ENCODE measurements around the gene IL31. TPM values are rescaled to one million over a fixed set of nuclear protein-coding genes. Genes with fewer than 3 reads are reported as not detected.
A peak's percentile ranks its signal among the peaks of the same experiment; 100 is the strongest.
"Not testable (repeated sequence)": the region's sequence is repeated elsewhere in the genome, so short reads cannot be mapped to it uniquely, and the experiment has no call there.

The IL31 gene
- total RNA-seq = not detected
- long read RNA-seq = 0 reads

GRCh38 chr12:122174155-122174845 is at the start of gene IL31:
IL31 (minus strand) TSS chr12:122174221; CDS start chr12:122174172, 49 bp downstream.
- no peak for DNase-seq (ENCODE audit: low spot score)

DNA sequence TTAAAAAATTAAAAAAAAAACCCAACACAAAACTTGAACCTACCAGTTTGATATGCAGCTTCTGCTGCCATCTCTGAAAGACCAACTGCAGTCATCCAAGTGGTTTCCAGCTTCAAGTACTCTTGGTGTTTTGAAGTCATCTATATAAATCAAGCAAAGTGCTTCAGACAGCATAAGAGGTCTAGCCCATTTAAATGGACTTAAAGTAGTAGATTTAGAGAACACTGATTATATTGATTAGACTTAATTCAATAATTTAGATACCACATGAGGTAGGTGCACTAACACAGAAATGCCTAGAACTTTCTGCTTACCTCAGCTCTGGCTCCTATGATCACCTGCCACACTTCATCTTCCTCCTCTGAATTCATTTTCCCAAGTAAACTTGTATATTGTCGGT is 42.4 kb upstream of the IL31 start:
- DNase-seq (ENCODE audit: low spot score) = no peak

- no peak for DNase-seq (ENCODE audit: low spot score)
These were observed 41.8 kb upstream of the IL31 start for GRCh38 chr12:122215771-122216170.

DNA sequence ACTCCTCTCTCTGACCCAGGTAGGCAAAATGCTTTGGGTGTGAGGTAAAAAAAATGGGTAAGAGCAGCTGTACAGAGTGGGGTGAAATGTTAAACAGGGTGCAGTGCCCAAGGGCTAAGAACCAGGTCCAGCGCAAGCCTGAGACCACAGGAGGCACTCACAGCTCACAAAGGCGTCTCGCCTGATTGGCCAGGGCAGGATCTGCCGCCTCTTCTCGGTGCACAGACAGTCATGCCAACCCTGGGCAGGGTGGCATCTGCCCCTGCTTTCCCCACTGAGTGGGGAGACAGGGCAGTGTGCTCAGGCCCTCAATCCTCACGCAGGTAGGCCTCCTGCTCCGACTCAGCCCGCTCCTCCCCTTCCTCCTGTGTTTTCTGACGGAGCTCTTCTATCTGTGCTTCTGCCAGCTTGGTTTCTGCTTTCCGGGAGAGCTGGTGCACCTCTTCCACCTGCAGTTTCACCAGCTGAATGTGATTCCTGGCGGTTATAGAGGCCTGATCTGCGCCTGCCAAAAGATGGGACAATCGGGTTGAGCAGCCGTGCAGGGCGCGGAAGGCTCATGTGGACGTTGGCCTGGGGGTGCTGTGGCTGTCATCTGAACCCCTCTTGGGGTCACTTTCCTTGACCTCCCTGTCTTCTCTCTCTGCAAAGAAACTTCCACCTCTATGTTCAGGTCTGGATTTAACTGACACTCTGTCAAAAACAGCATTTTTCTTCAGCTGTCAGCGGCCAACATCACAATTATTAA is 34.2 kb upstream of the IL31 start:
- DNase-seq (ENCODE audit: low spot score) = no peak

DNA sequence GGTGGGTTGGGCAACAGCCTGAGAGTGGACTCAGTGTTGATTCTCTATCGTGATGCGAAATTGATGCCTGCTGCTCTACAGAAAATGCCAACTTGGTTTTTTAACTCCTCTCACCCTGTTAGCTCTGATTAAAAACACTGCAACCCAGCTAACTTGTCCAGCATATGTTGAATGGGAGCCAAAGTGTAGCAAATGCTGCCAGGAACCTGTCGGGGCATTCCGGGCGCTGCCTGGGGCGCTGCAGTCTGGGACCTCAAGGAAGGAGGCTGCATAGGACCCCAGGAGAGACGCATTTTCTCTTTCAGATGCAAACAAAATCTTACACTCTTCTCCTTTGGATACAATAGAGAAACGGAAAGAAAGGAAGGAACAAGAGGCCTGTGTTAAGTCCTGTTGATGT is 33.4 kb upstream of the IL31 start:
- DNase-seq (ENCODE audit: low spot score) = no peak

GRCh38 chr12:122206976-122207375 is 33.0 kb upstream of the IL31 start:
- peak; percentile 82 for DNase-seq (ENCODE audit: low spot score)

DNA sequence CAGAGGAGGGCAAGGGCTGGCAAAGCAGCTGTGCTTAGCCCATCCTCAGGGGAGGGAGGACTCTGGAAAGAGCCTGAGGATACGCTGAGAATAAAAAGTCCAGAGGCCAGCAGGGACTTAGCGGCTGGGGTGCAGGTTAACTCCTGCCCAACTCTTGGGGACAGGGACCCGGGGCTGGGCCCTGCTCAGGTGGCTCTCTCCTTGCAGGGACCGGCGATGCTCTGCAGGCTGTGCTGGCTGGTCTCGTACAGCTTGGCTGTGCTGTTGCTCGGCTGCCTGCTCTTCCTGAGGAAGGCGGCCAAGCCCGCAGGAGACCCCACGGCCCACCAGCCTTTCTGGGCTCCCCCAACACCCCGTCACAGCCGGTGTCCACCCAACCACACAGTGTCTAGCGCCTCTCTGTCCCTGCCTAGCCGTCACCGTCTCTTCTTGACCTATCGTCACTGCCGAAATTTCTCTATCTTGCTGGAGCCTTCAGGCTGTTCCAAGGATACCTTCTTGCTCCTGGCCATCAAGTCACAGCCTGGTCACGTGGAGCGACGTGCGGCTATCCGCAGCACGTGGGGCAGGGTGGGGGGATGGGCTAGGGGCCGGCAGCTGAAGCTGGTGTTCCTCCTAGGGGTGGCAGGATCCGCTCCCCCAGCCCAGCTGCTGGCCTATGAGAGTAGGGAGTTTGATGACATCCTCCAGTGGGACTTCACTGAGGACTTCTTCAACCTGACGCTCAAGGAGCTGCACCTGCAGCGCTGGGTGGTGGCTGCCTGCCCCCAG is 32.3 kb upstream of the IL31 start:
- peak; percentile 86 for DNase-seq (ENCODE audit: low spot score)

- DNase-seq (ENCODE audit: low spot score) = peak; percentile 68
These were observed 31.3 kb upstream of the IL31 start for GRCh38 chr12:122205053-122205925.

GRCh38 chr12:122204167-122205052 is 30.4 kb upstream of the IL31 start:
- peak; percentile 84 for DNase-seq (ENCODE audit: low spot score)

DNA sequence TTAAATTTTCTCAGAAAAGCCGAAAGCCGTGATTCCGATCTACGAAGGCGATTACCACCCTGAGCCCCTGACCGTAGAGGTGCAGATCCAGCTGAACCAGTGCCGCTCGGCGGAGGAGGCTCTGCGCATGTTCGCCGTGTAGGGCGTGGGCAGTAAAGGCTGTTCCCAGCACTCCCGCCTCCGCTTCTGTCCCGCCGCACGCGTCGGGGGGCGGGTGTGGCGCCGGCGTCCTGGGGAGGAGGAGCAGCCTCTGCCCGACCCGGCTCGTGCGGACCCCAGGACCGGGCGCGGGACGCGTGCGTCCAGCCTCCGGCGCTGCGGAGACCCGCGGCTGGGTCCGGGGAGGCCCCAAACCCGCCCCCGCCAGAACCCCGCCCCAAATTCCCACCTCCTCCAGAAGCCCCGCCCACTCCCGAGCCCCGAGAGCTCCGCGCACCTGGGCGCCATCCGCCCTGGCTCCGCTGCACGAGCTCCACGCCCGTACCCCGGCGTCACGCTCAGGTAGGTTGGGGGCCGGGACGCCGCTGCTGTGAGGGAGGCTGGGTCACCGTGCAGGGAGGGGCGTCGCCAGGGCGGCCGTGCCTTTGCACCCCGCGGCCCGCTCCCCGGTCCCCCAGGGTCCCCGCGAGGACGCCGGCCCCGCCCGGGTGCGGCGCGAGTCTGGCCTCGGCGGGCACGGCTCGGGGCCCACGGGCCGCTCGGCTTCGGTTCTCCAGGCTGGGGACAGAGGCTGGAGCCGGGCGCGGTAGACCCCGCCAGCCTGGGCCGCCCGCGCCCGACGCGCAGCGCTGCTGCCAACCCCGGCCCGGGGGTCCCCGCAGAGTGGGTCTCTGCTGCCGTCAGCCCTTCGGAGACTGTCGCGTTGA is 29.5 kb upstream of the IL31 start, which contains the start of gene B3GNT4:
Gene B3GNT4, plus strand, starts transcription at position 409 of the 866 bp plus-strand sequence. CDS start 910 bp downstream, outside the sequence.
- no peak for DNase-seq (ENCODE audit: low spot score)

DNA sequence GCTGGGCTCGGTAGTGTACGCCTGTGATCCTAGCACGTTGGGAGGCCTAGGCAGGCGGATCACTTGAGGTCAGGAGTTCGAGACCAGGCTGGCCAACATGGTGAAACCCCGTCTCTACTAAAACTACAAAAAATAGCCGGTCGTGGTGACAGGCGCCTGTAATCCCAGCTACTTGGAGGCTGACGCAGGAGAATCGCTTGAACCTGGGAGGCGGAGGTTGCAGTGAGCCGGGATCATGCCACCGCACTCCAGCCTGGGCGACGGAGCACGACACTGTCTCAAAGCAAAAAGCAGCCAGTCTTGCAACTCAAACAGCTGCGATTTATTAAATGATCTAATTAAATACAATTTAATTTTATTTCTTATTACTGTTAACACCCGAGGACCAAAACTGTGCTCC is 28.8 kb upstream of the IL31 start:
- not testable (repeated sequence) for DNase-seq (ENCODE audit: low spot score)

DNA sequence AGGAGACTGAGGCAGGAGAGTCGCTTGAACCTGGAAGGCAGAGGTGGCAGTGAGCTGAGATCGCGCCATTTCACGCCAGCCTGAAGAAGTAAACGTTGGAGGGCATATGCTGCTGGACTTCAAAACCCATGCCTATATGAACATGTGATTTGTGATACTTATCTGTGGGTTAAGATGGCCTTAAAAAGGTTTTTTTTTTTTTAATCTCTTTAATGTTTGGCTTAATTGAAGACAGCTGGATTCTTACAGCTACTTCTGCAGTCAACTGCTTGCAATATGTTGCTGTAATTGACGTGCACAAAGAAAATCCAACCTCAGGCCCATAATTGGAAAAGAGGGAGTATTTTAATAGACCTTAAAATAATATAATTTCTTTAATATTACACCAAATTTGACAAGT is 28.0 kb upstream of the IL31 start:
- no peak for DNase-seq (ENCODE audit: low spot score)

DNA sequence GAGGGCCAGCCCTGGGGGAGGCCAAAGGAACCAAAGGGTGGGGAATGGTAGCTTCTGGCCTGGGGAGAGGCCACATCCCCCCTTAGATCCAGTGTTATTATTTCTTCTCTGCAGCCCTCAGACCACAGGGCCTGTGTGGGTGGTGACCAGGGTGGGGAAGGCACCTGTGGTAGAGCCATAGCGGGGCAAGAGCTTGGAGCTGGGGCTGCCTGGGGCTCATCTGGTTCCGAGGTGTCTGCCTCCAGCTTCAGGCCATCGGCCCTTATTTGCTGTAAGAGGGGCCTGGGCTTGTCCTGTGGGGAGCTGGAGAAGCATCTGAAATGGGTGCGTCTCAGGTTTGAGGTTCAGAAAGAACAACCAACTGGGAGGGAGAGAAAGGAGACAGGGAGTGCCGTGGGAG is 27.4 kb upstream of the IL31 start:
- DNase-seq (ENCODE audit: low spot score) = no peak

DNA sequence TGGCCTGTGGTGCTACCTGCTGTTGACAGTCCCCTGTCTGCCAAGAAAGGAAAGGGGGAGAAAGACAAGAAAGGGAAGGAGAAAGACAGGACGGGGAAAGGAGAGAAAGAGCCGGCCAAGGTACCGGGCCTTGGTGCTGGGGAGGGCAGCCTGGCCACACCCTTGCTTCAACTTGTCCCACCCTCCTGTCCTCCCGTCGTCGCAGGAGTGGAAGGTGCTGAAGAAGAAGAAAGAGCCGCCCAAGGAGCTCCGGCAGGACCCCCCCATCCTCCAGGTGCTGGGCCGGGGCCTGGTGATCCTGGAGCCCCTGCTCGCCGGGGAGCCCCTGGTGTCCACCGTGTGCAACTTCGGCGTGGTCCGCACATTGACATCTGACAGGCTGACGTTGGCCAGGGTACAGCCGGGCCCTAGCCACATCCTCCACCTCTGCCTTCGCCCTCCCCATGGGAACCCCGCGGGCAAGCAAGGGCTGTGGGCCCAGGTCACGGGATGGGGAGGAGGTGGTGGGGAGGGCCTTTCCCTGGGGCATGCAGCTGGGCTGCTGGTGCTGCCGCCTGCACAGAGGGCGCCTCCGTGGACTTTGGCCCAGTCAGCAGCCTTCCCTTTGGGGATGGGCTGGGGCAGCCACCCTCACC is 26.6 kb upstream of the IL31 start:
- DNase-seq (ENCODE audit: low spot score) = no peak

DNA sequence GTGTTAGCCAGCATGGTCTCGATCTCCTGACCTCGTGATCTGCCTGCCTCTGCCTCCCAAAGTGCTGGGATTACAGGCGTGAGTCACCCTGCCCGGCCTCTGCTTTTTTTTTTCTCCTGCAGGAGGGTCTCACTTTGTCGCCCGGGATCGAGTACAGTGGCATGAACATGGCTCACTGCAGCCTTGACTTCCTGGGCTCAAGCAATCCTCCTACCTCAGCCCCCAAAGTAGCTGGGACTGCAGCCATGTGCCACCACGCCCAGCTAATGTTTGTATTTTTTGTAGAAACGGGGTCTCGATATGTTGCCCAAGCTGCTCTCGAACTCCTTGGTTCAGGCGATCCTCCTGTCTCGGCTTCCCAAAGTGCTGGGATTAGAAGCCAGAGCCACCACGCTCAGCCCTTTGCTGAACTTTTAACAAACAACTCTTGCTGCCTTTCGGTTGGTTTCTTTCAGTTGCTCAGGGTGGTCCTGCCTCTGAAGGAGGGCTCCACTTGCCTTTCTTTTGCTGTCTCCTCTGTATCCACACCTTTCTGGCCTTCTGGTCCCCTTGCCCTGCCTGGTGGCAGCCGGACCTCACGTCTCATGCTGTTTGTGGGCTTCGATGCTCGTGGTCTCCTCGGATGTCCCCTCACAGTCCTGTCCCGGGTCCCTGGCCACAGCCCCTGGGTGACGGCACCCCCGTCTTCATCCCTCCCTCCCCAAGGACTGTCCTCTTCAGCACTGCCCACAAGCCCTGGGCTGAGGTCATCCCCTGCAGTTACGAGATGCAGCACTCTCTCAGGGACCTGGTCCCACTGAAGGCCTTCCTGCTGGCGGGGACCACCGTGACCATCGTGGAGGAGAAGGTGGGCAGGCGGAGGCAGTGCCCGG is 25.7 kb upstream of the IL31 start:
- no peak for DNase-seq (ENCODE audit: low spot score)

DNA sequence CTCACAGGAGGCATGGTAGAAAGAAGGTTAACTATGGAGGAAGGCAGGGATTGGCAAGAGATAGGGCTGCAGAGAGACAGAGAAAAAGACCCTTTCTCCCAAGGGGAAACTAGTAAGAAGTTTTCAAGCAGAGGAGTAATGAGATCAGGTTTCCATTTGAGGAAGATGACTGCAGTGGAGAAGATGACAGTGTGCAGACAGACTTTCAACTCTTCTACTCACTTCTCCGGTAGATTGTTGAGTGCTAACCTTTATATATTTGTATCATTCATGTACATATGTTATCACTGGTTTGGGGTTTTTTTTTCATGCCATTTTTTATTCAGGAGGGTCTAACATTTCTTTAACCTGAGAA is 23.6 kb upstream of the IL31 start:
- no peak for DNase-seq (ENCODE audit: low spot score)

DNA sequence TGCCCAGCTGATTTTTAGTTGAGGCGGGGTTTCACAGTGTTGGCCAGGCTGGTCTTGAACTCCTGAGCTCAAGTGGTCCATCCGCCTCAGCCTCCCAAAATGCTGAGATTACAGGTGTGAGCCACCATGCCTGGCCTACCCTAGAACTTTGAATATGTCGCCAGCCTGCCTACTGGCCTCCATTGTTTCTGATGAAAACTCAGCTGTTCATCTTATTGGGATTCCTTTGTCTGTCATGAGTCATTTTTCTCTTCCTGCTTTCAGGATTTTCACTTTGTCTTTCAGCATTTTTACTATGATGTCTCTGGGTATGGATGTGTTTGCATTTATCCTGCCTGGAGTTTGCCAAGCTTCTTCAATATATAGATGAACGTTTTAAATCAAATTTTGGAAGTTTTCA is 21.4 kb upstream of the IL31 start:
- DNase-seq (ENCODE audit: low spot score) = no peak

DNA sequence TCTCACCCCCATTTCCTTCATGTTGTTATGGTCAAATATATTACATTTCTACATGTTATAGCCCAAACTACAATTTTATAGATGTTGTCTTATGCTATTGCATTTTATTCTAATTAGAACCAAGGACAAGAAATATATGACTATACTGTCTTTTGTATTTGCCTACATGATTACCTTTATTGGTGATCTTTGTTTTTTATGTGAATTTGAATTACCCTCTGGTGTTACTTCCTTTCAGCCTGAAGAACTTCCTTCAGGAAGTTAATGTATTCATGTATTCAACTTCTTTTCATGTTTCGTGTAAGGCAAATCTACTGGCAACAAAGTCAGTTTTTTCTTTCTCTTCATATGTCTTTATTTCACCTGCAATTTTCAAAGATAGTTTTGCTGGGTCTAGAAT is 20.8 kb upstream of the IL31 start:
- DNase-seq (ENCODE audit: low spot score) = no peak
